SK-MEL-5 (cell line): ENCODE measurements around the gene TRAF6. TPM values are rescaled to one million over a fixed set of nuclear protein-coding genes. Genes with fewer than 3 reads are reported as not detected.

Experiments used
- DNase-seq: peaks from one replicate; pipeline ENCODE4 v3.0.0-alpha.2; 2016; ENCODE audit warnings: low read depth, low spot score
- in situ Hi-C: cut with HindIII; loops from 2 replicates; pipeline ENCODE4 v1.10.0; 2016; ENCODE audit warnings: low sequenced_read_pairs, high pct_unique_total_duplicates, low pct_unique_long_range_greater_than_20kb
- total RNA-seq: library from RNA; depleted of rRNA; stranded (reverse); fragments of >200 nt; shearing (Covaris generic); gene quantifications from 2 replicates; pipeline ENCODE4 v1.2.3, GENCODE V29; 2014

TRAF6 gene
- total RNA-seq, 1 experiment from 2014 or later: 9.6 TPM

GRCh38 chr11:36469063-36469462, 41.0 kb downstream of the TRAF6 start:
- in situ Hi-C loops: no loop called here
- DNase-seq: peak; percentile 52

DNA sequence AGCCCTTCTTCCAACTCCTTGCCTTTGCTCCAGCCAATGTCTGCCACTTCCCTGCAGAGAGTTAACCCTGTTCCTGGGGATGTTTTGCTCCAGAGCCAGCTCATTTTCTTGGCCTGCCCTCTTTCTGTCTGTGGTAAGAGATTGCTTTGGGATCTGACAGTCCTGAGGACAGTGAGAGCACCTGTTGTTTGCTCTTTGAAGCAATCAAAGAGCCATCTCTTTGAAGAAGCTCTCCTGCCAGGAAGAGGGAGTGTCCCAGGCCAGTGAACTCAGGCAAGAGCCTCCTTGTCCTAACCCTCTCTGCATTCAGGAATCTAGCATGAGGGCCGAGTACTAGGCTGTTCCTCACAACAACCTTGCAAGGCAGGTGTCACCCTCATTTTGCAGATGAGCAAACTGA, 42.2 kb downstream of the TRAF6 start:
- DNase-seq: no peak
- in situ Hi-C loops: no loop called here

GRCh38 chr11:36467012-36467411, 43.1 kb downstream of the TRAF6 start:
- DNase-seq: no peak
- in situ Hi-C loops: no loop called here

GRCh38 chr11:36465449-36466163, 44.5 kb downstream of the TRAF6 start:
- DNase-seq: no peak
- in situ Hi-C loops: no loop called here

- DNase-seq: no peak
- in situ Hi-C loops: no loop called here
These were observed 45.4 kb downstream of the TRAF6 start for GRCh38 chr11:36464720-36465119.

GRCh38 chr11:36463781-36464180, 46.3 kb downstream of the TRAF6 start:
- DNase-seq: no peak
- in situ Hi-C loops: no loop called here

GRCh38 chr11:36462321-36462720, 47.8 kb downstream of the TRAF6 start:
- in situ Hi-C loops: no loop called here
- no peak for DNase-seq

GRCh38 chr11:36460220-36460619, 49.9 kb downstream of the TRAF6 start:
- DNase-seq: no peak
- in situ Hi-C loops: no loop called here

- DNase-seq: no peak
- in situ Hi-C loops: no loop called here
These were observed 51.0 kb downstream of the TRAF6 start for GRCh38 chr11:36459046-36459445.

GRCh38 chr11:36458129-36458915, 51.8 kb downstream of the TRAF6 start:
- in situ Hi-C loops: no loop called here
- DNase-seq: no peak

DNA sequence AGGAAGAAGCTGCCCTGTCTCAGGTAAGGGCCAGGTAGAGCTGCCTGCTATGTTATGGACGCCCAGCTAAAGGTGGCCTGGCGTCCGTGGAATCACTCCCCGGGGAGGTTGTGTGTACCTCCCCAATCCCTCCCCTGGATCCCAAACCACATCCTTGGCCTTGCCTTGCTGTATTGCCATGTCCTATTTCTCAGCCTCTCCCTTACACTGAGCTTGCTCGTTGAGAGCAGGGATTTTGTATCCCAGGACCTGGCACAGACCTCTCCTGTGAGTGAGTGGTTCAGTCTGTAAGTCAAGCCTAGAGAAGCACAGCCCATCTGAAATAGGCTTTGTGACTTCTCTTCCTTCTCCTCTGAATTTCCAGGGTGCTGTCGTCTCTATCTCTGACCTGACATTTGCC, 53.9 kb downstream of the TRAF6 start:
- no peak for DNase-seq
- in situ Hi-C loops: no loop called here

- in situ Hi-C loops: no loop called here
These were observed 54.4 kb downstream of the TRAF6 start for GRCh38 chr11:36455658-36456111.

GRCh38 chr11:36454941-36455631, 55.0 kb downstream of the TRAF6 start:
- in situ Hi-C loops: no loop called here
- DNase-seq: no peak

More at GRCh38 chr11:36455658-36456111, 54.4 kb downstream of the TRAF6 start:
- peak; percentile 67 for DNase-seq

DNA sequence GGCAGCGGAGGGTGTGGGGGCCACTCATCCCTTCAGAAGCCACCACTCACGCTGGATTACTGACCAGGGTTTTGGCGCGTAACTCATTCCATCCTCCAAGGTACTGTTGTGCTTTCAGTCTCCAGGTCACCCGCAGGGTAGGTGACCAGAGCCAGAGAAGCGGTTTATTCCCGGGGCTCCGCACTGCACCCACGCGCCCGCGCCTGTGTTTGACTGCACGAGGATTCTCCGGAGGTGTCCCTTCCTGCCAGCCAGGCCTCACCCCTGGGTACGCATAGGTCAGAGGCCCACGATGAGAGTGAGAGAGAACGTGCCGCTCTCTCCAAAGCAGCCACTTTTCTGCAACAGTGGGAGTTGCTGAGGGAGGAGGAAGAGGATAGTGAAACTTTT, 55.5 kb downstream of the TRAF6 start:
- in situ Hi-C loops: no loop called here
- DNase-seq: no peak

GRCh38 chr11:36453678-36454077, 56.4 kb downstream of the TRAF6 start:
- in situ Hi-C loops: no loop called here
- no peak for DNase-seq

DNA sequence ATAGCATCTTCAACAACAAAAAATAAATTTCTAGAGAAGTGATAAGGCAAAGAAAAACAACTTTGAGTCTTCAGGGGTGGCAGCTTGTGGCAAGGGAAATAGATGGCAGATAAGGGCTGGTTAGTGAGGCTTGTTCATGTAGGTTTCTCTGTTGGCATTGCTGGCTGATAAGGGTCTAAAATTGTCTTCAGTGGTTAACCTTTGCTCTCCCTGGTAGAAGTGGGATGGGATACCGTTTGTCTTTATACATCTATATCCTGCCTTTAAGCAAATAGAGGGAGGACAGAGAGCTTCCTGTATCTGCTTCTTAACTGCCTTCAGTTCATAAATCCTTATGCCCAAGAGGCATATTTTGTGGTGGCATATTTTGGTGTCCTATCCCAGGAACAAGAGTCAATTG, 57.1 kb downstream of the TRAF6 start:
- in situ Hi-C loops: no loop called here
- peak; percentile 31 for DNase-seq

GRCh38 chr11:36452236-36452940, 57.7 kb downstream of the TRAF6 start:
- in situ Hi-C loops: no loop called here

GRCh38 chr11:36451681-36452080, 58.4 kb downstream of the TRAF6 start:
- in situ Hi-C loops: no loop called here
- no peak for DNase-seq

More at GRCh38 chr11:36452236-36452940, 57.7 kb downstream of the TRAF6 start:
- DNase-seq: no peak
